HEK293 (cell line): ENCODE data around the gene TMEM150B.
A peak's percentile ranks its signal among the peaks of the same experiment; 100 is the strongest.

Source experiments
- KLF1 ChIP-seq: fragments of 450-650 bp; formaldehyde crosslinking; IDR thresholded peaks from 2 replicates; pipeline ENCODE4 v1.5.1; 2016; ENCODE audit warnings: missing biosample characterization, missing genetic modification characterization
- PATZ1 ChIP-seq: fragments of 450-650 bp; formaldehyde crosslinking; IDR thresholded peaks from 2 replicates; pipeline ENCODE4 v1.5.1; 2016; ENCODE audit warnings: missing biosample characterization, missing genetic modification characterization
- PRDM4 ChIP-seq: fragments of 450-650 bp; formaldehyde crosslinking; IDR thresholded peaks from 2 replicates; pipeline ENCODE4 v1.5.1; 2017; ENCODE audit warnings: missing biosample characterization, missing genetic modification characterization
- SALL2 ChIP-seq: fragments of 450-650 bp; formaldehyde crosslinking; IDR thresholded peaks from 2 replicates; pipeline ENCODE4 v1.5.0; 2017; ENCODE audit warnings: missing biosample characterization, mild to moderate bottlenecking, missing genetic modification characterization, borderline replicate concordance
- SP3 ChIP-seq: fragments of 450-650 bp; formaldehyde crosslinking; IDR thresholded peaks from 2 replicates; pipeline ENCODE4 v1.5.1; 2016; ENCODE audit warnings: missing biosample characterization, missing genetic modification characterization
- SP7 ChIP-seq: fragments of 450-650 bp; formaldehyde crosslinking; IDR thresholded peaks from 2 replicates; pipeline ENCODE4 v1.5.1; 2016; ENCODE audit warnings: missing biosample characterization, missing genetic modification characterization
- ZBTB6 ChIP-seq: fragments of 450-650 bp; formaldehyde crosslinking; IDR thresholded peaks from 2 replicates; pipeline ENCODE4 v1.5.1; 2017; ENCODE audit warnings: missing biosample characterization, missing genetic modification characterization
- ZBTB8A ChIP-seq: fragments of 450-650 bp; formaldehyde crosslinking; IDR thresholded peaks from 2 replicates; pipeline ENCODE4 v1.5.1; 2016; ENCODE audit warnings: missing biosample characterization, missing genetic modification characterization
- ZFP3 ChIP-seq: fragments of 450-650 bp; formaldehyde crosslinking; IDR thresholded peaks from 2 replicates; pipeline ENCODE4 v1.5.1; 2016; ENCODE audit warnings: low read depth, missing biosample characterization, missing genetic modification characterization
- ZFP41 ChIP-seq: fragments of 450-650 bp; formaldehyde crosslinking; IDR thresholded peaks from 2 replicates; pipeline ENCODE4 v1.5.1; 2016; ENCODE audit warnings: missing biosample characterization, missing genetic modification characterization, borderline replicate concordance
- ZNF121 ChIP-seq: fragments of 450-650 bp; formaldehyde crosslinking; IDR thresholded peaks from 2 replicates; pipeline ENCODE4 v1.5.1; 2016; ENCODE audit warnings: missing biosample characterization, missing genetic modification characterization
- ZNF174 ChIP-seq: fragments of 450-650 bp; formaldehyde crosslinking; IDR thresholded peaks from 2 replicates; pipeline ENCODE4 v1.5.0; 2017; ENCODE audit warnings: missing biosample characterization, mild to moderate bottlenecking, missing genetic modification characterization
- ZNF19 ChIP-seq: fragments of 450-650 bp; formaldehyde crosslinking; IDR thresholded peaks from 2 replicates; pipeline ENCODE4; 2016; ENCODE audit warnings: missing biosample characterization, missing genetic modification characterization, low read depth
- ZNF266 ChIP-seq: fragments of 450-650 bp; formaldehyde crosslinking; IDR thresholded peaks from 2 replicates; pipeline ENCODE4 v1.5.1; 2016; ENCODE audit warnings: missing biosample characterization, missing genetic modification characterization, low read depth
- ZNF311 ChIP-seq: fragments of 450-650 bp; formaldehyde crosslinking; IDR thresholded peaks from 2 replicates; pipeline ENCODE4 v1.5.1; 2017; ENCODE audit warnings: missing biosample characterization, missing genetic modification characterization, borderline replicate concordance
- ZNF341 ChIP-seq: fragments of 450-650 bp; formaldehyde crosslinking; IDR thresholded peaks from 2 replicates; pipeline ENCODE4; 2016; ENCODE audit warnings: low read depth, missing biosample characterization, missing genetic modification characterization
- ZNF354C ChIP-seq: fragments of 450-650 bp; formaldehyde crosslinking; IDR thresholded peaks from 2 replicates; pipeline ENCODE4 v1.5.1; 2016; ENCODE audit warnings: missing biosample characterization, missing genetic modification characterization, low read depth, borderline replicate concordance
- ZNF362 ChIP-seq: fragments of 450-650 bp; formaldehyde crosslinking; IDR thresholded peaks from 2 replicates; pipeline ENCODE4 v1.5.1; 2016; ENCODE audit warnings: missing biosample characterization, missing genetic modification characterization
- ZNF394 ChIP-seq: fragments of 450-650 bp; formaldehyde crosslinking; IDR thresholded peaks from 2 replicates; pipeline ENCODE4 v1.5.1; 2016; ENCODE audit warnings: missing biosample characterization, missing genetic modification characterization, mild to moderate bottlenecking, moderate library complexity, borderline replicate concordance
- ZNF426 ChIP-seq: fragments of 450-650 bp; formaldehyde crosslinking; IDR thresholded peaks from 2 replicates; pipeline ENCODE4 v1.5.1; 2017; ENCODE audit warnings: missing biosample characterization, missing genetic modification characterization, mild to moderate bottlenecking, inconsistent platforms, moderate library complexity
- ZNF48 ChIP-seq: fragments of 450-650 bp; formaldehyde crosslinking; IDR thresholded peaks from 2 replicates; pipeline ENCODE4 v1.5.1; 2016; ENCODE audit warnings: missing biosample characterization, missing genetic modification characterization
- ZNF513 ChIP-seq: fragments of 450-650 bp; IDR thresholded peaks from 2 replicates; pipeline ENCODE4 v1.5.1; 2018; ENCODE audit warnings: missing biosample characterization, missing genetic modification characterization
- ZNF624 ChIP-seq: fragments of 450-650 bp; formaldehyde crosslinking; IDR thresholded peaks from 2 replicates; pipeline ENCODE4 v1.5.1; 2017; ENCODE audit warnings: missing biosample characterization, missing genetic modification characterization
- ZNF626 ChIP-seq: fragments of 450-650 bp; sonication (Bioruptor Pico); formaldehyde crosslinking; IDR thresholded peaks from 2 replicates; pipeline ENCODE4 v1.5.1; 2018; ENCODE audit warnings: missing biosample characterization, missing genetic modification characterization, inconsistent platforms
- ZNF654 ChIP-seq: fragments of 450-650 bp; formaldehyde crosslinking; IDR thresholded peaks from 2 replicates; pipeline ENCODE4 v1.5.1; 2016; ENCODE audit warnings: low read depth, missing biosample characterization, missing genetic modification characterization
- ZNF843 ChIP-seq: fragments of 450-650 bp; formaldehyde crosslinking; IDR thresholded peaks from 2 replicates; pipeline ENCODE4 v1.5.1; 2016; ENCODE audit warnings: missing biosample characterization, missing genetic modification characterization
- TF ChIP-seq, protein P1 (sequence below): fragments of 450-650 bp; formaldehyde crosslinking; IDR thresholded peaks from 2 replicates; pipeline ENCODE4 v1.5.1; 2016; ENCODE audit warnings: missing biosample characterization, missing genetic modification characterization
- TF ChIP-seq, protein P2 (sequence below): fragments of 450-650 bp; formaldehyde crosslinking; IDR thresholded peaks from 2 replicates; pipeline ENCODE4 v1.5.1; 2016; ENCODE audit warnings: missing biosample characterization, missing genetic modification characterization

TMEM150B gene

GRCh38 chr19:55301459-55302317, 23.5 kb downstream of the TMEM150B start (continued):
- TF ChIP-seq PRDM4, result no peak
- TF ChIP-seq ZNF121 (tag by site-specific recombination), result no peak
- no peak for TF ChIP-seq ZNF626 (tag by site-specific recombination)
- no peak for TF ChIP-seq ZNF48 (tag by site-specific recombination)
- no peak for TF ChIP-seq ZNF266 (tag by site-specific recombination)
- no peak for TF ChIP-seq SALL2
- peak; percentile 45 for TF ChIP-seq KLF1 (tag by site-specific recombination)
- no peak for TF ChIP-seq ZNF513 (tag by site-specific recombination)
- TF ChIP-seq ZNF341 (tag by site-specific recombination), result peak; percentile 68
- TF ChIP-seq ZNF362 (tag by site-specific recombination), result no peak
- TF ChIP-seq SP7 (tag by site-specific recombination), result no peak
- TF ChIP-seq ZNF311 (tag by site-specific recombination), result no peak
- no peak for TF ChIP-seq ZNF174 (tag by site-specific recombination)
- TF ChIP-seq PATZ1 (tag by site-specific recombination), result peak; percentile 92
- TF ChIP-seq ZNF354C (tag by site-specific recombination), result no peak
- TF ChIP-seq ZFP41, result no peak
- no peak for TF ChIP-seq ZFP3 (tag by site-specific recombination)
- no peak for TF ChIP-seq ZNF394 (tag by site-specific recombination)
- TF ChIP-seq ZBTB8A (tag by site-specific recombination), result peak; percentile 49; the same call in 1 of the 2 replicates
- TF ChIP-seq, protein P1, sequence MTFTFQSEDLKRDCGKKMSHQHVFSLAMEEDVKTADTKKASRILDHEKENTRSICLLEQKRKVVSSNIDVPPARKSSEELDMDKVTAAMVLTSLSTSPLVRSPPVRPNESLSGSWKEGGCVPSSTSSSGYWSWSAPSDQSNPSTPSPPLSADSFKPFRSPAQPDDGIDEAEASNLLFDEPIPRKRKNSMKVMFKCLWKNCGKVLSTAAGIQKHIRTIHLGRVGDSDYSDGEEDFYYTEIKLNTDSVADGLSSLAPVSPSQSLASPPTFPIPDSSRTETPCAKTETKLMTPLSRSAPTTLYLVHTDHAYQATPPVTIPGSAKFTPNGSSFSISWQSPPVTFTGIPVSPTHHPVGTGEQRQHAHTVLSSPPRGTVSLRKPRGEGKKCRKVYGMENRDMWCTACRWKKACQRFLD (tag by site-specific recombination), result no peak
- TF ChIP-seq ZNF426 (tag by site-specific recombination), result no peak
- no peak for TF ChIP-seq ZNF843 (tag by site-specific recombination)
- no peak for TF ChIP-seq ZBTB6 (tag by site-specific recombination)
- peak; percentile 24 for TF ChIP-seq ZNF654 (tag by site-specific recombination)
- no peak for TF ChIP-seq ZNF19 (tag by site-specific recombination)
- TF ChIP-seq, protein P2, sequence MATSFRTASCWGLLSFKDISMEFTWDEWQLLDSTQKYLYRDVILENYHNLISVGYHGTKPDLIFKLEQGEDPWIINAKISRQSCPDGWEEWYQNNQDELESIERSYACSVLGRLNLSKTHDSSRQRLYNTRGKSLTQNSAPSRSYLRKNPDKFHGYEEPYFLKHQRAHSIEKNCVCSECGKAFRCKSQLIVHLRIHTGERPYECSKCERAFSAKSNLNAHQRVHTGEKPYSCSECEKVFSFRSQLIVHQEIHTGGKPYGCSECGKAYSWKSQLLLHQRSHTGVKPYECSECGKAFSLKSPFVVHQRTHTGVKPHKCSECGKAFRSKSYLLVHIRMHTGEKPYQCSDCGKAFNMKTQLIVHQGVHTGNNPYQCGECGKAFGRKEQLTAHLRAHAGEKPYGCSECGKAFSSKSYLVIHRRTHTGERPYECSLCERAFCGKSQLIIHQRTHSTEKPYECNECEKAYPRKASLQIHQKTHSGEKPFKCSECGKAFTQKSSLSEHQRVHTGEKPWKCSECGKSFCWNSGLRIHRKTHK (tag by site-specific recombination), result no peak
- TF ChIP-seq SP3, result peak; percentile 47; the same call in 1 of the 2 replicates
- TF ChIP-seq ZNF624 (tag by site-specific recombination), result no peak
